Suprapubic skin (tissue), 4 donors: ENCODE results near the gene EIF3C.
"Not testable (repeated sequence)": the region's sequence is repeated elsewhere in the genome, so short reads cannot be mapped to it uniquely, and the experiment has no call there.

Experiments used
- EP300 ChIP-seq: sonication (generic); formaldehyde crosslinking; IDR thresholded peaks from one replicate; pipeline ENCODE4 v1.6.1; 2017; ENCODE audit warnings: antibody characterized with exemption
- POLR2A ChIP-seq, 2 donors: fragments of 450-650 bp; IDR thresholded peaks; one replicate each; pipeline ENCODE4 v1.6.1; 2017; ENCODE audit warnings: antibody characterized with exemption in 2 of 2, mild to moderate bottlenecking in 2 of 2, moderate library complexity in 2 of 2
- POLR2AphosphoS5 ChIP-seq, 3 donors: sonication (generic); formaldehyde crosslinking; IDR thresholded peaks; one replicate each; pipeline ENCODE4 v1.6.1; 2017; ENCODE audit warnings: antibody characterized with exemption in 3 of 3
- TF ChIP-seq, protein P1 (sequence below), 2 donors: fragments of 200-600 bp in 1 of 2; fragments of 450-650 bp in 1 of 2; sonication (generic) in 1 of 2; IDR thresholded peaks; one replicate each; pipeline ENCODE4 v1.5.1; 2016 to 2019; ENCODE audit warnings: antibody characterized with exemption in 2 of 2, mild to moderate bottlenecking in 1 of 2, moderate library complexity in 1 of 2

- TF ChIP-seq, protein P1, sequence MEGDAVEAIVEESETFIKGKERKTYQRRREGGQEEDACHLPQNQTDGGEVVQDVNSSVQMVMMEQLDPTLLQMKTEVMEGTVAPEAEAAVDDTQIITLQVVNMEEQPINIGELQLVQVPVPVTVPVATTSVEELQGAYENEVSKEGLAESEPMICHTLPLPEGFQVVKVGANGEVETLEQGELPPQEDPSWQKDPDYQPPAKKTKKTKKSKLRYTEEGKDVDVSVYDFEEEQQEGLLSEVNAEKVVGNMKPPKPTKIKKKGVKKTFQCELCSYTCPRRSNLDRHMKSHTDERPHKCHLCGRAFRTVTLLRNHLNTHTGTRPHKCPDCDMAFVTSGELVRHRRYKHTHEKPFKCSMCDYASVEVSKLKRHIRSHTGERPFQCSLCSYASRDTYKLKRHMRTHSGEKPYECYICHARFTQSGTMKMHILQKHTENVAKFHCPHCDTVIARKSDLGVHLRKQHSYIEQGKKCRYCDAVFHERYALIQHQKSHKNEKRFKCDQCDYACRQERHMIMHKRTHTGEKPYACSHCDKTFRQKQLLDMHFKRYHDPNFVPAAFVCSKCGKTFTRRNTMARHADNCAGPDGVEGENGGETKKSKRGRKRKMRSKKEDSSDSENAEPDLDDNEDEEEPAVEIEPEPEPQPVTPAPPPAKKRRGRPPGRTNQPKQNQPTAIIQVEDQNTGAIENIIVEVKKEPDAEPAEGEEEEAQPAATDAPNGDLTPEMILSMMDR (IDR thresholded peaks at IDR 0.05), result not testable (repeated sequence)
- TF ChIP-seq EP300; POLR2AphosphoS5 (IDR thresholded peaks at IDR 0.05); POLR2A (IDR thresholded peaks at IDR 0.05): not testable (repeated sequence)
Observed at GRCh38 chr16:28731253-28731652, 20.0 kb downstream of the EIF3C start.
